GM19351 (cell line): Measurements from ENCODE around the gene SERPINF2.
"Not testable (repeated sequence)": the region's sequence is repeated elsewhere in the genome, so short reads cannot be mapped to it uniquely, and the experiment has no call there.

Source experiments
- ATAC-seq: cut with Tn5 transposase; IDR thresholded peaks from one replicate; pipeline ENCODE4 v1.9.1; 2021; ENCODE audit warnings: mild to moderate bottlenecking, moderate library complexity; ENCODE audit not compliant: unreplicated experiment

Gene SERPINF2

DNA sequence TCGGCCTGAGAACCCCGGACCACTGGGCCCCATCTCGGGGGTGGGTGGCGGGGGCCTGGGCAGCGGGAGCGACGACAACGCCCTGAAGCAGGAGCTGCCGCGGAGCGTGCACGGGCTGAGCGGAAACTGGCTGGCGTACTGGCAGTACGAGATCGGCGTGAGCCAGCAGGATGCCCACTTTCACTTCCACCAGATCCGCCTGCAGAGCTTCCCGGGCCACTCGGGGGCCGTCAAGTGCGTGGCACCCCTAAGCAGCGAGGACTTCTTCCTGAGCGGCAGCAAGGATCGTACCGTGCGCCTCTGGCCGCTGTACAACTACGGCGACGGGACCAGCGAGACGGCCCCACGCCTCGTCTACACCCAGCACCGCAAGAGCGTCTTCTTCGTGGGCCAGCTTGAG lies 8.9 kb upstream of the SERPINF2 start:
- no peak for ATAC-seq

DNA sequence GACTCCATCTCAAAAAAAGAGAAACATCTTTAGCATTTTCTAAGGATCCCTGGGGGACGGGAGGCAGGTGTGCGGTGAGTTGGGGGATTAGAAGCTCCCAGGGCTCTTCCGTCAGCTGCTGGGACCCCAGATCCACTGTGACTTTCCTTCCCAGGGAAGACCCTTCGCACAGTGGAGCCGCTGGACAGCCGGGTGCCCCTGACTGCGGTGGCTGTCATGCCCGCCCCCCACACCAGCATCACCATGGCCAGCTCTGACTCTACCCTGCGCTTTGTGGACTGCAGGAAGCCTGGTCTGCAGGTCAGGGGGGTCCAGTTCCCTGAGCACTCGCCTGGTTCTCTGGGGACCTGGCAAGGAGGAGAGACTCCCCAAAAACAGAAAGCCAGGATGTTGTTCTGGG lies 7.3 kb upstream of the SERPINF2 start:
- no peak for ATAC-seq

DNA sequence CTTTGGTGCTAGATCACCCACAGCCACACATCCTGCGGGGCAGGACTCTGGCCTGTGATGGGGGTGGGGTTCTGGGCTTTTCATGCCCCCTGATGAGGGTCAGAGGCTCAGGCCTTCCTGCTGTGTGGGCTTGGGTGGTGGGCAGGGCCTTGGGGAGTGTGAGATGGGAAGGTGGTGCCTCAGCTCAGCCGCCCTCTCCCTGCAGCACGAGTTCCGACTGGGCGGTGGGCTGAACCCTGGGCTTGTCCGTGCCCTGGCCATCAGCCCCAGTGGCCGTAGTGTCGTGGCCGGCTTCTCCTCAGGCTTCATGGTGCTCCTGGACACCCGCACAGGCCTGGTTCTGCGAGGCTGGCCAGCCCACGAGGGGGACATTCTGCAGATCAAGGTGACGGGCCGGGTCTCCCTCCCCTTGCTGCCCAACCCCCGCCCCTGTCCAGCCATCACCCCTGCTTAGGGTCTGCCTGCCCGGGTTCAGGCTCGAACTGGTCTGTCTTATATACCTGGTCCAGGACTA lies 6.8 kb upstream of the SERPINF2 start:
- no peak for ATAC-seq

DNA sequence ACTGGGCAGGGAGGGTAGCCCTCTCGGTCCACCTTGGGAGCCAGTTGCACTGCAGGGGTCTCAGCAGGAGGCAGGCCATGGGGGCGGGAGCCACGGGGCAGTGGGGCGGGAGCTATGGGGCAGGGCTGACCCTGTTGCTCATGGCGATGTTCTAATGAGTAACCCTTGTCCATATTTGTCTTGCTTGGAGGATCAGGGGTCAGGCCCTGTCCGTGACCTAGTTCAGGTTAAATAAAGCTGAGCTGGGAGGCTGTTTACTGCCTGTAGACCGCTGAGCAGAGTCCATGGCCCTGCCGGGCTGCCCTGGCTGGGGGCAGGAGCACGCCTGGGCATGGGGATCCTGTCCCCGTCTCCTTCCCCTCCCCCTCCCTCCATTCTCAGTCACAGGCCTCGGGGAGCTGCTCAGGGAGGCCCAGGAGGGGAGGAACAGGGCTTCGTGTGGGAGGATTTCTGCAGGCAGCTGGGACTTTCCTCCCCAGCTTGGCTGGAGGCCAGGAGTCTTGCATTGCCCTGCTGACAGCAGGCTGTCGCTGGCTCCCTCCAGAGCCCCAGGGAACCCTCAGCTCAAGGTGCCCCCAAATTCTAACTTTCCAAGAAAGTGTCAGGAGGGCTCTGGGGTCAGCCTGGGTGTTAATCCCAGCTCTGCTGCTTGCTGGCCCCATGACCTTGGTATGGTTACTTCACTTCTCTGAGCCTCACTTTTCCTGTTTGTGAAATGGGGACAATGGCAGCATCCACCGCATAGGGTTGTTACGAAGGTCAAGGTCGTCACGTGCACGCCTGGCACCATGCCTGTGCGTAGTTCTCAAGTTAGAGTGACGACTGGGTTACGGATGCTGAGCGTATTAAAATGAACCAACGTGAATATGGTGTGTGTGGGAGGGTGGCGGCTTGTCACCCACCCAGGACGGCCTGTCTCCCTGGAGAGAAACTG lies 6.1 kb upstream of the SERPINF2 start:
- no peak for ATAC-seq

DNA sequence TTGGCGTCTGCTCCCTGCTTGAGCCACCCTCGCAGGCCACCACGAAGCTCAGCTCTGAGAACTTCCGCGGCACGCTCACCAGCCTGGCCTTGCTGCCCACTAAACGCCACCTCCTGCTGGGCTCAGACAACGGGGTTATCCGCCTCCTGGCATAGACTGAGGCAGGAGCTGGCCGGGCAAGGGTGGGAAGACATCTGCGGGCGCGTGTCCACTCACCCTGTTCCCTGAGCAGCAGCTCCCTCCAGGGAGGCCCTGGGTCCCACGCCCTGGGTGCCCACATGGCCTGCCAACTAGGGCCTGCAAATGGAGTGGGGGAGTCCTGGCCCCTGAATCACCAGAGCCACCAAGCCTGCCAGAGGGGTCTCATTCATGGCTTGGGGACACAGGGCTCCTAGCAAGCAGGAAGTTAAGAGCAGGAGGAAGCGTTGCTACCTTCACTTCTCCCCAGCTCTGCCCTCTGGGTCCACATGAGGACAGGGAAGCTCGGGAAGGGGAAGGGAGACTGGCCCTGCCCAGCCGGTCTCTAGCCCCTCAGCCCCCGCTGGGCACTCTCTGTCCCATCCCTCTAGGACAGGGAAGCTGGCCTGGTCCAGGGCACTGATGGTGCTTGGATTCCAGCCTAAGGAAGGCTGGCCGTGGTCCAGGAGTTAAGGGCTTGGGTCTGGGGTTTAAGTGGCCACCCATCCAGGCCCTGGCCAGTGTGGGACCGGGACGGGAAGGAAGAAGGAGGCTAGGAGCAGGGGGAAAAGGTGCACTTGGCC lies 5.0 kb upstream of the SERPINF2 start:
- ATAC-seq = no peak

DNA sequence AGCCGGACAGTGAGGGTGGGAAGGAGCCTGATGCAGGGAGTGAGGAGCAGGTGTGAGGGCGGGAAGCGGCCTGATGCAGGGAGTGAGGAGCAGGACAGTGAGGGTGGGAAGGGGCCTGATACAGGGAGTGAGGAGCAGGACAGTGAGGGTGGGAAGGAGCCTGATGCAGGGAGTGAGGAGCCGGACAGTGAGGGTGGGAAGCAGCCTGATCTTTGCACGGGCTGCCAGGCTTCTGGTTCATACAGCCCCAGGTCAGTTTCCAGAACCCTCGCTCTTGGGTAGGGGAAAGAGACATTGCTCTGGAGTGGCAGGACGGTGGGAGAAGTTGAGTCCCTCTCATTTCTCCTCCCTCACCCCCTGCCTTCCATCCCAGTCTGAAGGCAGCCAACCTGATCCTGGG lies 772 bp upstream of the SERPINF2 start:
- ATAC-seq = not testable (repeated sequence)

DNA sequence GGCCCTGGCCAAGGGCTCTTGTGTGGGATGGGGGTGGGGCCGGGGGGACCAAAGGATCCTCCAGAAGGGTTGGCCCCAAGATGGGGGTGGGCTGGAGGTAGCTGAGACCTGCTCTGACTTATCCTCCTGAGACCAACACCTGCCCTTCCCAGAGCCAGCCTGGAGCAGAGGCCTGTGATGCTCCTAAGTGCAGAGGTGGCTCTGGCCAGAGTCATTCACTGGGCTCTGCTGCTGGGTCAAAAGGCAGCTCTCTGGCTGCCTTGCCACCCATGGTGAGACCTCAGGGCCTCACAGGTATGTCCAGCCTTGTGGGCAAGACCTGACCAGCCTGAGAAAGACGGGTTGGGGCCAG lies 393 bp downstream of the SERPINF2 start:
- ATAC-seq = no peak

DNA sequence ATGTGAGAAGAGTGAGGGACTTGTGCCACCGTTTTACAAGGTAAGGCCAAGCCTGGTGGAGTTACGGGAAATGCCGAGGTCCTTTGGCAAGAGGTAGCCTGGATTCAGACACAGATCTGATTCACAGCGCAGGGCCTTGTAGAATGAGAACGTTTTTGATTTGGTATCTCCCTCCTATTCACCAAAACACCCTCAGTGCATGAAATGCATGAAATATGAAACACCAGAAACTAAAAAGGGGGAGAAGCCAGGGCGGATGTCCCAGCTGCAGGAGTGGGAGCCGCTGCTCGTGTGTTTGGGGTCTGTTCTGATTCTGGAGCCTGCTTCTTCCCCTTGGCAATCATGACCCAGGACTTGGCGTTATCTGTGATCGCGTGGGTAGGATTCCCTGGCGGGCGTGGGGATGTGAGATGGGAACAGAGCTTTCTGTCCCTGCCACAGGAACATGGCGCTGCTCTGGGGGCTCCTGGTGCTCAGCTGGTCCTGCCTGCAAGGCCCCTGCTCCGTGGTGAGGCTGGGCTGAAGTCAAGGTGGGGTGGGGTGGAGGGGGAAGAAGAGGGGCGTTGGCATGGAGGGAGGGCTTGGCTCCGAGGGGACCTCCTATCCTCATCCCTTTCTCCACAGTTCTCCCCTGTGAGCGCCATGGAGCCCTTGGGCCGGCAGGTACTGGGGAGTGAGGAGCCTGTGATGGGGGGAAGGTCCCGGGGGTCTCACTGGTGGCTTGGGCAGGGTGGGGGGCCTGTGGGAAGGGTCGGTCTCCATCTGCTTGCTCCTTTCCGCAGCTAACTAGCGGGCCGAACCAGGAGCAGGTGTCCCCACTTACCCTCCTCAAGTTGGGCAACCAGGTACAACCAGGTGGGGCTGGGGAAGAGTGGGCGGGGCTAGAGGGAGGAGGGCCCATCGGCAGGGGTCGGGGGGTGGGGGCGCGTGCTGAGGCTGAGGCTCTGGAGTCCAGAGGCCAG lies 2.2 kb downstream of the SERPINF2 start:
- ATAC-seq = no peak

DNA sequence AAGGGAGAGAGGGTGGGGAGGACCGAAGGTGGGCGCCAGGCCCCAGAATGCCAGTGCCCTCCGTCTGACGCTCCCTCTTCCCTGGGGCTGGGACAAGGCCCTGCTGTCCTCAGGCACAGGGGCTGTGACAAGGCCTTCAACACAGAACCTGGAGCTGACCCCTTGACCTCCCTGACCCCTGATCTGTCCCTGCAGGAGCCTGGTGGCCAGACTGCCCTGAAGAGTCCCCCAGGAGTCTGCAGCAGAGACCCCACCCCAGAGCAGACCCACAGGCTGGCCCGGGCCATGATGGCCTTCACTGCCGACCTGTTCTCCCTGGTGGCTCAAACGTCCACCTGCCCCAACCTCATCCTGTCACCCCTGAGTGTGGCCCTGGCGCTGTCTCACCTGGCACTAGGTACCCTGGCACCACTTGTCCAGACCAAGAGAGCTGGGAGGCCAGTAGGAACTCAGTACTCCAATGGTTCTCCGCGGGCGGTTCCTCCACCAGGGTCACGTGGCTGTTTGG lies 2.9 kb downstream of the SERPINF2 start:
- no peak for ATAC-seq

DNA sequence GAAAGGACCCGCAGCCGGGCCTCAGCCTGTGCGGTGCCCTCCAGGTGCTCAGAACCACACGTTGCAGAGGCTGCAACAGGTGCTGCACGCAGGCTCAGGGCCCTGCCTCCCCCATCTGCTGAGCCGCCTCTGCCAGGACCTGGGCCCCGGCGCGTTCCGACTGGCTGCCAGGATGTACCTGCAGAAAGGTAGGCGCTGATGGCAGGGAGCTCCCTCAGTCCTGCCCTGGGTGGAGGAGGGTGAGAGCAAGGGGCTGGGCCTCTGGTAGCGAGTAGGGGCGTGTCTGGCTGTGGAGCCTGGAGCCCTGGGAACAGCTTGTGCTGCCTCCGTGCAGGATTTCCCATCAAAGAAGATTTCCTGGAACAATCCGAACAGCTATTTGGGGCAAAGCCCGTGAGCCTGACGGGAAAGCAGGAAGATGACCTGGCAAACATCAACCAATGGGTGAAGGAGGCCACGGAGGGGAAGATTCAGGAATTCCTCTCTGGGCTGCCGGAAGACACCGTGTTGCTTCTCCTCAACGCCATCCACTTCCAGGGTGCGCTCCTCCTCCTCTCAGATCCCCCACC lies 4.4 kb downstream of the SERPINF2 start:
- ATAC-seq = no peak

DNA sequence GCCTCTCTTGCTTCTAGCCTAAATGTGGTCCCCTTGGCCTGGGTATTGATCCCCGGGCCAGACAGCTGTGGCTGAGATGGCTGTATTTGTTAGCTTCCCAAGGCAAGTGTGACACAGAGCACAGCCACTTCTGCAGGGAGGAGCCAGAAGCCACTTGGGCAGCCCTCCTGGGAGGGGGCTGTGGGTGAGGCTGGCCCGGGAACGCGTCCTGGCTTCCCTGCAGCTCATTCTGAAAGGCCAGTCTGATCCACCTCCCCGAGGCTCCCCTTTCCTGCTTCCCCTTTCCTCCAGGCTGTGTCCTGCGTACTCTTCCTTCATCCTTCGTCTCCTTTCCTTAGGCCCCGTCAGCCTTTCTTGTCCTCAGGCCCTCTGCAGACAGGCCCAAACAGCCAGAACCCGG lies 8.0 kb downstream of the SERPINF2 start:
- ATAC-seq = no peak

DNA sequence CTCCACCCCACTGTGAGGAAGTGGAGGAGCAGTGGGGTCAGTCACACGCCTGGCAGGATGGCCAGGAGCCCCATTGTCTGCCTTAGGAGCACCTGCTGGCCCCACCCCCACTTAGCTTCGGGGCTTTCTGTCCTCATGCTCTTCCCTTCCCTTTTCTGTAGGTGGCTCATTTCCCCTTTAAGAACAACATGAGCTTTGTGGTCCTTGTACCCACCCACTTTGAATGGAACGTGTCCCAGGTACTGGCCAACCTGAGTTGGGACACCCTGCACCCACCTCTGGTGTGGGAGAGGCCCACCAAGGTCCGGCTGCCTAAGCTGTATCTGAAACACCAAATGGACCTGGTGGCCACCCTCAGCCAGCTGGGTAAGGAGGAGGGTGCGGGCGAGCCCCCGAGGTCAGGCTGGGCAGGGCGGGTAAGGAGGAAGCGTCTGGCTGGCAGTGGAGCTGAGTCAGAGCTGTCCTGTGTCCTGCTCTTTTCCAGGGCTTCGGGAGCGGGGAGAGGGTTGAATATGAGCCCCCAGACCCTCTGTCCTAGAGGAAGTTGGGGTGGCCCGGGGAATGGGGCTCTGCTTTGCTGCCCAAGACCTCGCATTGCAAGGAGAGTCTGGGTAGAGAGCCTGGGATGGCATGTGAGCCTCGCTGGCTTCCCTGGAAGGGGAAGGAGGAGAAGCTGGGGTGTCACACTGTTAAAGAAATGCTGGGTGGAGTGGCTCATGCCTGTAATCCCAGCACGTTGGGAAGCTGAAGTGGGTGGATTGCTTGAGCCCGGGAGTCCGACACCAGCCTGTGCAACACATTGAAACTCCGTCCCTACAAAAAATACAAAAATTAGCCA lies 10.0 kb downstream of the SERPINF2 start:
- ATAC-seq = no peak

DNA sequence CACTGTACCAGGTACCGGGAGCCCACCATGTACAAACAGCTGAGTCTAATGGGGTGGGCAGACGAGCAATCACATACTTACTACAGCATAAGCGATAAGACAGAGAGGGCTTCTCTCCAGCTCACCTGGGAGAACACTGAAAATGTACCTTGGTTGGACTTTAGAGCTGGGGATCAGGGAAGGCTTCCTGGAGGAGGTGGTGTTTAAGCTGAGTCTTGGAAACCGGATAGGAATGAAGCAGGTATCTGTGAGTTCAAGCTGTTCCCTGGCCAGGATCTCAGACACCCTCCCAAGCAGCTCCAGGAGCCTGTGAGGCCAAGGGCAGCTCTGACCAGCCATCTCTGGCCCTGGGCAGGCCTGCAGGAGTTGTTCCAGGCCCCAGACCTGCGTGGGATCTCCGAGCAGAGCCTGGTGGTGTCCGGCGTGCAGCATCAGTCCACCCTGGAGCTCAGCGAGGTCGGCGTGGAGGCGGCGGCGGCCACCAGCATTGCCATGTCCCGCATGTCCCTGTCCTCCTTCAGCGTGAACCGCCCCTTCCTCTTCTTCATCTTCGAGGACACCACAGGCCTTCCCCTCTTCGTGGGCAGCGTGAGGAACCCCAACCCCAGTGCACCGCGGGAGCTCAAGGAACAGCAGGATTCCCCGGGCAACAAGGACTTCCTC lies 11.2 kb downstream of the SERPINF2 start:
- ATAC-seq = no peak

DNA sequence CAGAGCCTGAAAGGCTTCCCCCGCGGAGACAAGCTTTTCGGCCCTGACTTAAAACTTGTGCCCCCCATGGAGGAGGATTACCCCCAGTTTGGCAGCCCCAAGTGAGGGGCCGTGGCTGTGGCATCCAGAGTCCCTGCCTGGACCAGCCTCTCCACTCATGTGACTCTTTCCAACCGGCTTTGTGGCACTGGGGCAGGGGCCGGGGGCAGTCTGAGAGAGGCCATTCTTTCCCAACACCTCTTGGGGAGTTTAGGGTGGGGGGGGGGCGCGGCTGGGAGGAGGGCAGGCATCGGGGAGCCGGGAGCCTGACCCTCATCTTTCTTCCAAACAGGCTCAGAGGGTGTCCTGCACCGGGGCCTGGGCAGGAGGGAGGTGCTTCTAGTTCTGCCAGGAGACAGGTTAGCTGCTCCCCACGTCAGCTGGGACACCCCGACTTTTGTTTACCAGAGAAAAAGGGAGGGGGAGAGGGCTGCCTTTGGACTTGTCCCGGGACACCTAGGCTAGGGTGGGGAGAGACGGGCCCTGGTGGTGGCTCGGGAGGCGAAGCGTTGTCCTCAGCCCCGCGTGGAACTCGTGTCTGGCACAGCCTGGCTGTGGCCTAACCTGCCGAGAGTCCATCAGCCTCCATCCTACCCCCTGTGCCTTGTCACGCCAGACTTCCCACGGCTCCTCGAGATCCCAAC lies 11.9 kb downstream of the SERPINF2 start:
- no peak for ATAC-seq

DNA sequence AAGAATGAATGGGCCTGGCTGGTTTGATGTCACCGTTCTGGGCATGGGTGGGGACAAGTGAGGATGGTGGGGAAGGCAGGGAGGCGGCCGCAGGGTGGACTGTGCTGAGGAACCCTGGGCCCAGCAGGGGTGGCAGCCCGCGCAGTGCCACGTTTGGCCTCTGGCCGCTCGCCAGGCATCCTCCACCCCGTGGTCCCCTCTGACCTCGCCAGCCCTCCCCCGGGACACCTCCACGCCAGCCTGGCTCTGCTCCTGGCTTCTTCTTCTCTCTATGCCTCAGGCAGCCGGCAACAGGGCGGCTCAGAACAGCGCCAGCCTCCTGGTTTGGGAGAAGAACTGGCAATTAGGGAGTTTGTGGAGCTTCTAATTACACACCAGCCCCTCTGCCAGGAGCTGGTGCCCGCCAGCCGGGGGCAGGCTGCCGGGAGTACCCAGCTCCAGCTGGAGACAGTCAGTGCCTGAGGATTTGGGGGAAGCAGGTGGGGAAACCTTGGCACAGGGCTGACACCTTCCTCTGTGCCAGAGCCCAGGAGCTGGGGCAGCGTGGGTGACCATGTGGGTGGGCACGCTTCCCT lies 12.7 kb downstream of the SERPINF2 start:
- ATAC-seq = no peak

DNA sequence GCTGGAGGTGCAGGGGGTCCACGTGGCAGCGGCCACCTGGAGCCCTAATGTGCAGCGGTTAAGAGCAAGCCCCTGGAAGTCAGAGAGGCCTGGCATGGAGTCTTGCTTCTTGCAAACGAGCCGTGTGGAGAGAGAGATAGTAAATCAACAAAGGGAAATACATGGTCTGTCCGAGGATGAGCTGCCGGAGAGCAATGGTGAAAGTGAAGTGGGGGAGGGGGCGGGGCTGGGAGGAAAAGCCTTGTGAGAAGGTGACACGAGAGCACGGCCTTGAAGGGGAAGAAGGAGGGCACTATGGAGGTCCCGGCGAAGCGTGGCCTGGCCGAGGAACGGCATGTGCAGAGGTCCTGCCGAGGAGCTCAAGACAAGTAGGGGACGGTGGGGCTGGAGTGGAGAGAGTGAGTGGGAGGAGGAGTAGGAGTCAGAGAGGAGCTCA lies 13.2 kb downstream of the SERPINF2 start:
- no peak for ATAC-seq

DNA sequence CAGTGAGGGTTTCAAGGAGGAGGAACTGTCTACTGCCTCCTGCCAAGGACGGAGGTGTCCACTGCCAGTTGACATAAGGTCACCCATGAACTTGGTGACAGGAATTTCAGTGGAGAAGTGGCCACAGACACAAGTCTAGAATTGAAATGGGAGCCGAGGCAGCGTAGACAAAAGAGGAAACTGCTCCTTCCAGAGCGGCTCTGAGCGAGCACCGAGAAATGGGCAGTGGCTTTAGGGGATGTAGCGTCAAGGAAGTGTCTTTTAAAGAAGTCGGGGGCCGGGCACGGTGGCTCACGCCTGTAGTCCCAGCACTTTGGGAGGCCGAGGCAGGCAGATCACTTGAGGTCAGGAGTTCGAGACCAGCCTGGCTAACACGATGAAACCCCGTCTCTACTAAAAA lies 16.1 kb downstream of the SERPINF2 start:
- no peak for ATAC-seq

DNA sequence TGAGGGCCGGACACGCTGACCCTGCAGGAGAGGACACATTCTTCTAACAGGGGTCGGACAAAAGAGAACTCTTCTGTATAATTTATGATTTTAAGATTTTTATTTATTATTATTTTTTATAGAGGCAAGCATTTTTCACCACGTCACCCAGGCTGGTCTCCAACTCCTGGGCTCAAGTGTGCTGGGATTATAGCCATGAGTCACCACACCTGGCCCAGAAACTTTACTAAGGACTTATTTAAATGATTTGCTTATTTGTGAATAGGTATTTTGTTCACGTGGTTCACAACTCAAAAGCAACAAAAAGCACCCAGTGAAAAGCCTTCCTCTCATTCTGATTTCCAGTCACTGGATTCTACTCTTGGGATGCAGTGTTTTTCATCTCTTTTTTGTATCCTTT lies 16.9 kb downstream of the SERPINF2 start:
- ATAC-seq = no peak
